PC-3 (cell line): ENCODE measurements around the gene MARK4. TPM values are rescaled to one million over a fixed set of nuclear protein-coding genes. Genes with fewer than 3 reads are reported as not detected.

Experiments used
- ATAC-seq: fragments of 200-7000 bp; cut with Tn5 transposase; 2 replicates; pipeline ENCODE4 v1.9.1; 2020; ENCODE audit warnings: mild to moderate bottlenecking, moderate library complexity
- BruUV-seq: library from RNA; stranded (reverse); fragments of 400-500 nt; replicated peaks from 2 replicates; lab custom pipeline; 2021; lab: Mats Ljungman, UMichigan
- CTCF ChIA-PET: fragments of 300-600 bp; sonication (Branson Sonifier 250); formaldehyde crosslinking; loops from one replicate; lab custom pipeline; 2022; ENCODE audit warnings: antibody characterized with exemption; lab: Charles Lee
- POLR2A ChIA-PET: fragments of 300-600 bp; sonication (Branson Sonifier 250); formaldehyde crosslinking; loops from one replicate; lab custom pipeline; 2022; ENCODE audit warnings: antibody characterized with exemption; ENCODE audit not compliant: unreplicated experiment; lab: Charles Lee
- DNase-seq: peaks from one replicate; pipeline ENCODE4 v3.0.0-alpha.2; 2015
- H2AFZ ChIP-seq: fragments of 300-600 bp; sonication (generic); 2 replicates; pipeline ENCODE4 v1.6.0; 2016; ENCODE audit warnings: antibody characterized with exemption, low read length
- H3F3A ChIP-seq: fragments of 300-600 bp; sonication (generic); one replicate; pipeline ENCODE4 v1.6.0; 2017; ENCODE audit warnings: antibody characterized with exemption, low read length, control low read depth, mild to moderate bottlenecking; ENCODE audit not compliant: unreplicated experiment
- H3K27ac ChIP-seq: fragments of 300-600 bp; sonication (generic); 2 replicates; pipeline ENCODE4 v1.5.1; 2016; ENCODE audit warnings: mild to moderate bottlenecking, low read length
- H3K27me3 ChIP-seq: fragments of 300-600 bp; sonication (generic); 2 replicates; pipeline ENCODE4 v1.6.1; 2016; ENCODE audit warnings: low read length, mixed read lengths
- H3K36me3 ChIP-seq: fragments of 300-600 bp; sonication (generic); 2 replicates; pipeline ENCODE4 v1.6.1; 2016; ENCODE audit warnings: low read depth, mixed run types, low read length, mixed read lengths
- H3K4me1 ChIP-seq: fragments of 300-600 bp; sonication (generic); 2 replicates; pipeline ENCODE4 v1.5.1; 2016; ENCODE audit warnings: low read length; ENCODE audit not compliant: insufficient read depth
- H3K4me2 ChIP-seq: fragments of 300-600 bp; sonication (generic); 2 replicates; pipeline ENCODE4 v1.6.0; 2016; ENCODE audit warnings: low read length
- H3K4me3 ChIP-seq: fragments of 300-600 bp; sonication (generic); 2 replicates; pipeline ENCODE4 v1.5.1; 2016; ENCODE audit warnings: mild to moderate bottlenecking, low read length, mixed read lengths
- H3K79me2 ChIP-seq: fragments of 300-600 bp; sonication (generic); 2 replicates; pipeline ENCODE4 v1.6.1; 2017; ENCODE audit warnings: low read length, mixed read lengths
- H3K9ac ChIP-seq: fragments of 300-600 bp; sonication (generic); 2 replicates; pipeline ENCODE4 v1.6.0; 2016; ENCODE audit warnings: mild to moderate bottlenecking, low read length
- H3K9me2 ChIP-seq: fragments of 300-600 bp; sonication (generic); replicated peaks from 2 replicates; pipeline ENCODE4 v1.6.1; 2016; ENCODE audit warnings: mixed run types, low read length, mixed read lengths
- H3K9me3 ChIP-seq: fragments of 300-600 bp; sonication (generic); 2 replicates; pipeline ENCODE4 v1.6.1; 2016; ENCODE audit warnings: low read length, mixed read lengths
- H4K20me1 ChIP-seq: fragments of 300-600 bp; sonication (generic); 2 replicates; pipeline ENCODE4 v1.6.1; 2016; ENCODE audit warnings: low read length, mixed read lengths
- EZH2 ChIP-seq: fragments of 300-600 bp; sonication (generic); IDR thresholded peaks from one replicate; pipeline ENCODE4 v1.6.1; 2017; ENCODE audit warnings: antibody characterized with exemption, mild to moderate bottlenecking, low read length; ENCODE audit not compliant: unreplicated experiment
- EZH2phosphoT487 ChIP-seq: fragments of 300-600 bp; sonication (generic); IDR thresholded peaks from 2 replicates; pipeline ENCODE4 v1.6.1; 2018; ENCODE audit warnings: mild to moderate bottlenecking, antibody characterized with exemption, low read length, borderline replicate concordance
- intact Hi-C: fragments of 100-400 bp; cut with micrococcal nuclease; formaldehyde crosslinking; loops from 2 replicates; pipeline ENCODE4 v1.9.0; 2023
- total RNA-seq: library from RNA; depleted of rRNA; stranded (reverse); fragments of >200 nt; gene quantifications from 2 replicates; pipeline ENCODE4 v1.2.3, GENCODE V29; 2014
- TF ChIP-seq, protein P1 (sequence below): fragments of 300-600 bp; sonication (generic); conservative IDR thresholded peaks from 2 replicates; pipeline ENCODE4 v1.5.1; 2017; ENCODE audit warnings: antibody characterized with exemption, low read depth, mild to moderate bottlenecking, low read length

Gene MARK4
- total RNA-seq, 1 experiment from 2014 or later = 12.1 TPM

DNA sequence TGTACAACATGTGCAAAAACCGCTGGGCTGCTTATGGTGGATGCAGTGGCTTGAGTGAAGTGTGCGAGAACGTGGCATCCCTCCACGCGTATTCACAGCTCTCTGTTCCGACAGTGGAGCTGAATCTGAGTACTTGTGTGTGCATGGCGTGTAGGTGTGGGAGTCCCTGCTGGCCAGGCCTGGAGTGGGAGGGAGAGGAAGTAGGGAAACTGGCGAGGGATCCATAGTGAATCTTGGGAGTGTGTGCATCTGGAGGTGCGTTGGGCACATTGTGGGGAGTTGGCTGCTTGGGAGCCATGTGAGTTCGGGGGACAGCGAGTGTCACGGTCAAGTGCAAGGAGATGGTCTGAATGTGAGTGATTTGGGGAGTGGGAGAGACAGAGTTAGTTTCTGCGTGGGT lies 91.8 kb downstream of the MARK4 start:
- H2AFZ ChIP-seq = no peak overlapping the region
- peaks cover 10% of the 10 kb centered on the region; the same call in 1 of the 2 replicates for H3K4me1 ChIP-seq
- H4K20me1 ChIP-seq = no peaks in the 10 kb centered on the region
- no peak for ATAC-seq
- H3K27me3 ChIP-seq = no peaks in the 10 kb centered on the region
- peaks cover 12% of the 10 kb centered on the region; the same call in 1 of the 2 replicates for H3K79me2 ChIP-seq
- H3F3A ChIP-seq = no peaks in the 10 kb centered on the region
- no peak overlapping the region for H3K4me2 ChIP-seq
- ChIA-PET CTCF (no interaction called here), POLR2A (no interaction called here)
- H3K27ac ChIP-seq = no peak overlapping the region
- no peaks in the 10 kb centered on the region for H3K9me3 ChIP-seq
- DNase-seq = no peak
- H3K9me2 ChIP-seq = no peaks in the 10 kb centered on the region
- TF ChIP-seq EZH2 = no peak
- TF ChIP-seq, protein P1, sequence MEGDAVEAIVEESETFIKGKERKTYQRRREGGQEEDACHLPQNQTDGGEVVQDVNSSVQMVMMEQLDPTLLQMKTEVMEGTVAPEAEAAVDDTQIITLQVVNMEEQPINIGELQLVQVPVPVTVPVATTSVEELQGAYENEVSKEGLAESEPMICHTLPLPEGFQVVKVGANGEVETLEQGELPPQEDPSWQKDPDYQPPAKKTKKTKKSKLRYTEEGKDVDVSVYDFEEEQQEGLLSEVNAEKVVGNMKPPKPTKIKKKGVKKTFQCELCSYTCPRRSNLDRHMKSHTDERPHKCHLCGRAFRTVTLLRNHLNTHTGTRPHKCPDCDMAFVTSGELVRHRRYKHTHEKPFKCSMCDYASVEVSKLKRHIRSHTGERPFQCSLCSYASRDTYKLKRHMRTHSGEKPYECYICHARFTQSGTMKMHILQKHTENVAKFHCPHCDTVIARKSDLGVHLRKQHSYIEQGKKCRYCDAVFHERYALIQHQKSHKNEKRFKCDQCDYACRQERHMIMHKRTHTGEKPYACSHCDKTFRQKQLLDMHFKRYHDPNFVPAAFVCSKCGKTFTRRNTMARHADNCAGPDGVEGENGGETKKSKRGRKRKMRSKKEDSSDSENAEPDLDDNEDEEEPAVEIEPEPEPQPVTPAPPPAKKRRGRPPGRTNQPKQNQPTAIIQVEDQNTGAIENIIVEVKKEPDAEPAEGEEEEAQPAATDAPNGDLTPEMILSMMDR = no peak
- TF ChIP-seq EZH2phosphoT487 = no peak
- H3K4me3 ChIP-seq = no peak overlapping the region
- H3K36me3 ChIP-seq = no peaks in the 10 kb centered on the region
- intact Hi-C loops = no loop called here
- no peak overlapping the region for H3K9ac ChIP-seq
- no TSS peak for BruUV-seq

DNA sequence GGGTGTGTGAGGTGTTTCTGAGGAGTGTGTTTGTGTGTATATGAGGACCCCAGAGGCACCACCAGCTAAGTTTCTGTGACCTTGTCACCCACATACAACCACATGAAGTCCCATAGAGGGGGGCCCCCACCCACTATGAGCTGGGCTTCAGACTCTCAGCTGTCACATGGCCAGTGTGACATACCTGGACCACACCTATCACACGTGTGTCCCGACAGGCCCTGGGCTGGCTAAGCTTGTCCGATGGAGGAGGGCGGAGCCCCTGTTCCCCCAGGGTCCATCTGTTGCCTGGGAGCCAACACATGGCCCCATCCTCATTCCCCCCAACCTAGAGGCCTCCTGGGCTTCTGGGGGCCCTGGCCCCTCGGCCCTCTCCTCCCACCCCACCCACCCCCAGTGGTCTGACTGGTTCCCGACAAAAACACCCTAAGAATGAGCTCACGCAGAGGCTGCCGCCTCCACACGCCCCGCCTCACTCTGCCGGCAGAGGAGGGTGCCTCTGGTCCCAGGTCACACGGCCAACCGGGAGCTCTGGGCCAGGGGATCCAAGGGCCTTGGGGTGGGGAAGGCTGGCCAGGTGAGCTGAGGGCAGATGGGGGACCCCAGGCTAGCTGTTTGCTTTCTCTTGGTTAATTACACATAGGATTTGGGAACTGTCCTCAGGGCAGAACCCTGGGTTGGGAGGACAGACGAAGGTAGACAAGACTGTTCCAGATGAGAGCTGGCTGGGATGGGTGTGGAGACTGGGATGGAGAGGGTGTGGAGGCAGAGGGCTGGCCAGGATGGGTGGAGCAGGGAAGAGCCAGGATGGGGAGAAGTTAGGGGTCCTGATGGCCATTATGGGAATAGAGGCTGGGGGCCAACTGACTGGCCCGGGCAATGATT lies 93.8 kb downstream of the MARK4 start:
- Histone ChIP-seq H3K27ac (no peak overlapping the region), H3K9ac (no peak overlapping the region), H2AFZ (no peak overlapping the region), H3K4me2 (no peak overlapping the region), H3F3A (no peaks in the 10 kb centered on the region), H3K4me1 (peaks cover 10% of the 10 kb centered on the region; the same call in 1 of the 2 replicates), H3K36me3 (no peaks in the 10 kb centered on the region), H3K4me3 (no peak overlapping the region), H3K27me3 (no peaks in the 10 kb centered on the region), H3K79me2 (peaks cover 12% of the 10 kb centered on the region; the same call in 1 of the 2 replicates), H4K20me1 (no peaks in the 10 kb centered on the region), H3K9me2 (no peaks in the 10 kb centered on the region), H3K9me3 (no peaks in the 10 kb centered on the region)
- POLR2A ChIA-PET = no interaction called here
- intact Hi-C loops = no loop called here
- TF ChIP-seq EZH2 (no peak), EZH2phosphoT487 (no peak)
- TF ChIP-seq, protein P1 = no peak
- ATAC-seq (no peak), DNase-seq (no peak)
- CTCF ChIA-PET = no interaction called here
- no TSS peak for BruUV-seq

DNA sequence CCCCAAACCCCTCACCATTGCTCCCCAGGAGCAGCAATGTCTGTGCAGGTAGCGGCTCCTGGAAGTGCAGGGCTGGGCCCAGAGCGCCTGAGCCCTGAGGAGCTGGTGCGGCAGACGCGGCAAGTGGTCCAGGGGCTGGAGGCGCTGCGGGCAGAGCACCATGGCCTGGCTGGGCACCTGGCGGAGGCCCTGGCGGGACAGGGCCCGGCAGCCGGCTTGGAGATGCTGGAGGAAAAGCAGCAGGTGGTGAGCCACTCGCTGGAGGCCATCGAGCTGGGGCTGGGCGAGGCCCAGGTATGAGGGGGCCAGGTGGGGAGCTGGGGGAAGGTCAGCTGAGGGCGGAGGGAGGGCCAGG lies 94.4 kb downstream of the MARK4 start:
- H3K36me3 ChIP-seq = no peaks in the 10 kb centered on the region
- no peaks in the 10 kb centered on the region for H3K9me2 ChIP-seq
- no peak overlapping the region for H2AFZ ChIP-seq
- ATAC-seq (no peak), DNase-seq (no peak)
- peaks cover 12% of the 10 kb centered on the region; the same call in 1 of the 2 replicates for H3K79me2 ChIP-seq
- no peak overlapping the region for H3K9ac ChIP-seq
- intact Hi-C loops = no loop called here
- H3K4me1 ChIP-seq = peaks cover 10% of the 10 kb centered on the region; the same call in 1 of the 2 replicates
- ChIA-PET CTCF (no interaction called here), POLR2A (no interaction called here)
- no peak overlapping the region for H3K4me3 ChIP-seq
- H3K9me3 ChIP-seq = no peaks in the 10 kb centered on the region
- no peaks in the 10 kb centered on the region for H3F3A ChIP-seq
- no TSS peak for BruUV-seq
- H3K27ac ChIP-seq = no peak overlapping the region
- H4K20me1 ChIP-seq = no peaks in the 10 kb centered on the region
- H3K4me2 ChIP-seq = no peak overlapping the region
- TF ChIP-seq EZH2phosphoT487 (no peak), EZH2 (no peak)
- TF ChIP-seq, protein P1 = no peak
- no peaks in the 10 kb centered on the region for H3K27me3 ChIP-seq
